HG03457 (cell line): ENCODE data around the gene GSC.

Experiments used
- ATAC-seq: cut with Tn5 transposase; IDR thresholded peaks from one replicate; pipeline ENCODE4 v1.9.1; 2021; ENCODE audit warnings: moderate number of reproducible peaks; ENCODE audit not compliant: unreplicated experiment

GSC gene

GRCh38 chr14:94772548-94772947 is 2.6 kb upstream of the GSC start:
- ATAC-seq = no peak

GRCh38 chr14:94771906-94772490 is 2.1 kb upstream of the GSC start:
- no peak for ATAC-seq

GRCh38 chr14:94771158-94771905 is 1.4 kb upstream of the GSC start:
- ATAC-seq = no peak

- no peak for ATAC-seq
Measured at GRCh38 chr14:94770815-94771157, 873 bp upstream of the GSC start.

- no peak for ATAC-seq
Measured at GRCh38 chr14:94770251-94770749, 387 bp upstream of the GSC start.

GRCh38 chr14:94768521-94769390 is 1.2 kb downstream of the GSC start:
- ATAC-seq = no peak

- ATAC-seq = no peak
Measured at GRCh38 chr14:94768141-94768520, 1.8 kb downstream of the GSC start.

GRCh38 chr14:94767321-94767878 is 2.5 kb downstream of the GSC start:
- no peak for ATAC-seq

GRCh38 chr14:94764573-94764972 is 5.3 kb downstream of the GSC start:
- ATAC-seq = no peak

GRCh38 chr14:94762431-94762830 is 7.5 kb downstream of the GSC start:
- ATAC-seq = no peak

GRCh38 chr14:94761997-94762377 is 7.9 kb downstream of the GSC start:
- ATAC-seq = no peak

- no peak for ATAC-seq
Measured at GRCh38 chr14:94761348-94761996, 8.4 kb downstream of the GSC start.

GRCh38 chr14:94756310-94756882 is 13.5 kb downstream of the GSC start:
- ATAC-seq = no peak

- no peak for ATAC-seq
Measured at GRCh38 chr14:94754391-94754942, 15.4 kb downstream of the GSC start.

- no peak for ATAC-seq
Measured at GRCh38 chr14:94752591-94753436, 17.1 kb downstream of the GSC start.

- ATAC-seq = no peak
Measured at GRCh38 chr14:94751956-94752355, 18.0 kb downstream of the GSC start.

GRCh38 chr14:94751321-94751720 is 18.6 kb downstream of the GSC start:
- no peak for ATAC-seq

GRCh38 chr14:94750371-94750770 is 19.5 kb downstream of the GSC start:
- ATAC-seq = no peak

GRCh38 chr14:94748667-94749347 is 21.1 kb downstream of the GSC start:
- ATAC-seq = no peak
